Endodermal cell (in vitro differentiated cells): ENCODE measurements around the gene EML5. TPM values are rescaled to one million over a fixed set of nuclear protein-coding genes. Genes with fewer than 3 reads are reported as not detected.
A peak's percentile ranks its signal among the peaks of the same experiment; 100 is the strongest.

Experiments used
- DNase-seq: peaks from one replicate; pipeline ENCODE4 v3.0.0-alpha.2; 2017
- H3K27ac ChIP-seq: 2 replicates; pipeline ENCODE4 v1.5.1; 2013; ENCODE audit warnings: mild to moderate bottlenecking, low read depth, low read length, moderate library complexity
- H3K27me3 ChIP-seq: 2 replicates; pipeline ENCODE4 v1.6.1; 2013; ENCODE audit warnings: mild to moderate bottlenecking, low read length, moderate library complexity; ENCODE audit not compliant: insufficient read depth, control insufficient read depth, poor library complexity, severe bottlenecking
- H3K36me3 ChIP-seq: 2 replicates; pipeline ENCODE4 v1.7.0; 2013; ENCODE audit warnings: mild to moderate bottlenecking, low read length, moderate library complexity; ENCODE audit not compliant: control insufficient read depth, insufficient read depth
- H3K4me1 ChIP-seq: one replicate; pipeline ENCODE4 v1.7.0; 2013; ENCODE audit warnings: low read length; ENCODE audit not compliant: control insufficient read depth, insufficient read depth
- H3K4me3 ChIP-seq: 2 replicates; pipeline ENCODE4 v1.5.1; 2013; ENCODE audit warnings: mild to moderate bottlenecking, low read length, moderate library complexity
- H3K9ac ChIP-seq: 2 replicates; pipeline ENCODE4 v1.6.1; 2013; ENCODE audit warnings: mild to moderate bottlenecking, low read length, moderate library complexity; ENCODE audit not compliant: poor library complexity, severe bottlenecking; ENCODE audit errors: extremely low read depth
- H3K9me3 ChIP-seq: 2 replicates; pipeline ENCODE4 v1.6.1; 2013; ENCODE audit warnings: mild to moderate bottlenecking, low read length, moderate library complexity; ENCODE audit not compliant: control insufficient read depth
- H3K27ac Mint-ChIP-seq: 2 replicates; pipeline ENCODE4 v1.8.0; 2020; ENCODE audit warnings: mixed read lengths
- H3K27me3 Mint-ChIP-seq: 2 replicates; pipeline ENCODE4 v1.8.0; 2021; ENCODE audit warnings: mild to moderate bottlenecking, mixed read lengths; ENCODE audit not compliant: insufficient read depth
- H3K36me3 Mint-ChIP-seq: 2 replicates; pipeline ENCODE4 v1.8.0; 2020; ENCODE audit warnings: low read depth, mixed read lengths
- H3K4me1 Mint-ChIP-seq: 2 replicates; pipeline ENCODE4 v1.8.0; 2020; ENCODE audit warnings: mixed read lengths
- H3K4me3 Mint-ChIP-seq: 2 replicates; pipeline ENCODE4 v1.8.0; 2020; ENCODE audit warnings: mild to moderate bottlenecking, moderate library complexity, mixed read lengths
- H3K9me3 Mint-ChIP-seq: 2 replicates; pipeline ENCODE4 v1.8.0; 2020; ENCODE audit warnings: mild to moderate bottlenecking, mixed read lengths
- WGBS, 2 experiments: methylation state at CpG; one replicate each; pipeline versions ENCODE4 v1.1.5 to v1.1.7; 2013; ENCODE audit warnings: missing lambda C conversion rate in 2 of 2, mixed read lengths in 1 of 2; ENCODE audit not compliant: insufficient coverage in 1 of 2, insufficient read length in 1 of 2; 5-methylcytosine and 5-hydroxymethylcytosine counted together
- total RNA-seq, 2 donors: library from RNA; stranded (reverse); fragmentation: NEBNext Ultra II Directional in 1 of 2; extraction: Animal tissue kit (Norgen Biotek cat#: 25700) in 1 of 2; gene quantifications; 2 replicates in 1 of 2; 3 replicates in 1 of 2; pipeline ENCODE4 v1.2.1, GENCODE V29; 2021
- TF ChIP-seq, protein P1 (sequence below): fragments of 200-600 bp; sonication (generic); conservative IDR thresholded peaks from 2 replicates; pipeline ENCODE4 v1.5.0; 2021; ENCODE audit warnings: antibody characterized with exemption, mild to moderate bottlenecking

Gene EML5
- total RNA-seq, 2 donors from 2014 or later, result 1.7 to 2.3 TPM

DNA sequence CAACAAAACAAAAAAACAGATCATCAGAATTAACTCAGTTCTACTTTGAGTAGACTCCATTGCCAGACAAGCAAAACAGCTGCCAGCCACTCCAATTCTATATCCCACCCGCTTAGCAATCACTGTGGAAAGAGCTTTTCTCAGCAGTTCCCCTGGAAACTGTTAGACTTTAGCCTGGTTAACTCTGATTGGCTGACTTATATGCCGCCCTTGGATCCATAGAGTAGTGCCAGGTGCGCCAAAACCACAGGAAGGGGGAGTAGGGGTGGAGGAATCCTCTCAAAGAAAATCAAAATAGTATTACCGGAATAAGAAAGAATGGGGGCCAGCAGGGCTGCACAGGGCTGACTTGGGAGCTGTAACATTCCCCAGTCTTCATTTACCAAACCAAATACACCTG, 5.4 kb upstream of the EML5 start:
- no peaks in the 10 kb centered on the region for H3K36me3 Mint-ChIP-seq
- peaks cover 33% of the 10 kb centered on the region for H3K27me3 Mint-ChIP-seq
- no peaks in the 10 kb centered on the region for H3K9me3 ChIP-seq
- no peak overlapping the region for H3K27ac ChIP-seq
- WGBS, 2 experiments, result 79 to 83% methylated on average over 1 to 4 of the region's 4 CpGs
- DNase-seq, result no peak
- no peaks in the 10 kb centered on the region for H3K4me1 Mint-ChIP-seq
- H3K4me1 ChIP-seq, result no peaks in the 10 kb centered on the region
- H3K4me3 Mint-ChIP-seq, result no peak overlapping the region
- TF ChIP-seq, protein P1, sequence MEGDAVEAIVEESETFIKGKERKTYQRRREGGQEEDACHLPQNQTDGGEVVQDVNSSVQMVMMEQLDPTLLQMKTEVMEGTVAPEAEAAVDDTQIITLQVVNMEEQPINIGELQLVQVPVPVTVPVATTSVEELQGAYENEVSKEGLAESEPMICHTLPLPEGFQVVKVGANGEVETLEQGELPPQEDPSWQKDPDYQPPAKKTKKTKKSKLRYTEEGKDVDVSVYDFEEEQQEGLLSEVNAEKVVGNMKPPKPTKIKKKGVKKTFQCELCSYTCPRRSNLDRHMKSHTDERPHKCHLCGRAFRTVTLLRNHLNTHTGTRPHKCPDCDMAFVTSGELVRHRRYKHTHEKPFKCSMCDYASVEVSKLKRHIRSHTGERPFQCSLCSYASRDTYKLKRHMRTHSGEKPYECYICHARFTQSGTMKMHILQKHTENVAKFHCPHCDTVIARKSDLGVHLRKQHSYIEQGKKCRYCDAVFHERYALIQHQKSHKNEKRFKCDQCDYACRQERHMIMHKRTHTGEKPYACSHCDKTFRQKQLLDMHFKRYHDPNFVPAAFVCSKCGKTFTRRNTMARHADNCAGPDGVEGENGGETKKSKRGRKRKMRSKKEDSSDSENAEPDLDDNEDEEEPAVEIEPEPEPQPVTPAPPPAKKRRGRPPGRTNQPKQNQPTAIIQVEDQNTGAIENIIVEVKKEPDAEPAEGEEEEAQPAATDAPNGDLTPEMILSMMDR, result no peak
- H3K4me3 ChIP-seq, result no peak overlapping the region
- peaks cover 4% of the 10 kb centered on the region for H3K9me3 Mint-ChIP-seq
- H3K9ac ChIP-seq, result no peak overlapping the region
- H3K27ac Mint-ChIP-seq, result no peak overlapping the region
- H3K36me3 ChIP-seq, result no peaks in the 10 kb centered on the region
- H3K27me3 ChIP-seq, result peaks cover 12% of the 10 kb centered on the region

GRCh38 chr14:88793259-88793625, 489 bp upstream of the EML5 start:
- Histone ChIP-seq H3K36me3 (no peaks in the 10 kb centered on the region), H3K27me3 (peaks cover 53% of the 10 kb centered on the region), H3K27ac (no peak overlapping the region), H3K9me3 (no peaks in the 10 kb centered on the region), H3K9ac (peak overlapping the region; percentile 23), H3K4me1 (no peaks in the 10 kb centered on the region), H3K4me3 (peak overlapping the region; percentile 87)
- TF ChIP-seq, protein P1, result peak; percentile 11
- DNase-seq, result no peak
- Mint-ChIP-seq H3K4me1 (peaks cover 3% of the 10 kb centered on the region), H3K36me3 (no peaks in the 10 kb centered on the region), H3K27ac (peak overlapping the region; percentile 52), H3K9me3 (no peaks in the 10 kb centered on the region), H3K27me3 (peaks cover 63% of the 10 kb centered on the region), H3K4me3 (peak overlapping the region; percentile 69)
- 66 to 74% methylated on average over 10 to 13 of the region's 13 CpGs for WGBS, 2 experiments

- Mint-ChIP-seq H3K9me3 (peaks cover 3% of the 10 kb centered on the region), H3K4me1 (peaks cover 3% of the 10 kb centered on the region), H3K27ac (peak overlapping the region; percentile 30), H3K36me3 (no peaks in the 10 kb centered on the region), H3K27me3 (peaks cover 64% of the 10 kb centered on the region), H3K4me3 (peak overlapping the region; percentile 69)
- no peaks in the 10 kb centered on the region for H3K36me3 ChIP-seq
- DNase-seq, result peak; percentile 60
- TF ChIP-seq, protein P1, result no peak
- H3K27me3 ChIP-seq, result peaks cover 53% of the 10 kb centered on the region
- WGBS, 2 experiments, result 2 to 5% methylated on average over 16 to 52 of the region's 52 CpGs
- peak overlapping the region; percentile 87 for H3K4me3 ChIP-seq
- H3K27ac ChIP-seq, result no peak overlapping the region
- H3K9ac ChIP-seq, result no peak overlapping the region
- peaks cover 9% of the 10 kb centered on the region for H3K9me3 ChIP-seq
- no peaks in the 10 kb centered on the region for H3K4me1 ChIP-seq
Measured at GRCh38 chr14:88791629-88792472, 902 bp downstream of the EML5 start.
